GM03348 (cell line): ENCODE results near the gene CFAP46.

Experiments used
- DNase-seq: peaks from one replicate; pipeline ENCODE4 v3.0.0; 2012; ENCODE audit warnings: low spot score

CFAP46 gene

GRCh38 chr10:132880128-132880981 is 62.0 kb downstream of the CFAP46 start:
- no peak for DNase-seq

GRCh38 chr10:132879408-132880127 is 62.8 kb downstream of the CFAP46 start:
- no peak for DNase-seq

- DNase-seq = no peak
Measured at GRCh38 chr10:132878730-132879407, 63.5 kb downstream of the CFAP46 start.

- peak; percentile 75 for DNase-seq
Measured at GRCh38 chr10:132878091-132878729, 64.2 kb downstream of the CFAP46 start.

- no peak for DNase-seq
Measured at GRCh38 chr10:132877473-132877872, 64.9 kb downstream of the CFAP46 start.

- DNase-seq = no peak
Measured at GRCh38 chr10:132876993-132877431, 65.4 kb downstream of the CFAP46 start.

GRCh38 chr10:132876131-132876860 is 66.1 kb downstream of the CFAP46 start:
- DNase-seq = no peak

GRCh38 chr10:132875435-132875834 is 66.9 kb downstream of the CFAP46 start:
- DNase-seq = no peak

GRCh38 chr10:132873395-132873794 is 69.0 kb downstream of the CFAP46 start:
- no peak for DNase-seq

GRCh38 chr10:132872658-132873057 is 69.7 kb downstream of the CFAP46 start:
- no peak for DNase-seq

GRCh38 chr10:132870426-132870825 is 71.9 kb downstream of the CFAP46 start:
- no peak for DNase-seq

GRCh38 chr10:132869621-132870020 is 72.7 kb downstream of the CFAP46 start:
- no peak for DNase-seq

- DNase-seq = no peak
Measured at GRCh38 chr10:132868995-132869394, 73.4 kb downstream of the CFAP46 start.

- DNase-seq = no peak
Measured at GRCh38 chr10:132867801-132868644, 74.3 kb downstream of the CFAP46 start.

GRCh38 chr10:132866601-132867381 is 75.6 kb downstream of the CFAP46 start:
- no peak for DNase-seq

GRCh38 chr10:132865851-132866600 is 76.3 kb downstream of the CFAP46 start:
- no peak for DNase-seq

- no peak for DNase-seq
Measured at GRCh38 chr10:132865171-132865631, 77.2 kb downstream of the CFAP46 start.

- no peak for DNase-seq
Measured at GRCh38 chr10:132862485-132863420, 79.6 kb downstream of the CFAP46 start.
